ENCODE measurements around the gene CD300LF.

- no peak for TF ChIP-seq EZH2 (IDR thresholded peaks at IDR 0.05; ENCODE audit: borderline replicate concordance, low read length)
- no peak for TF ChIP-seq CTCF (IDR thresholded peaks at IDR 0.05; ENCODE audit: low read length)
Observed at GRCh38 chr17:74687886-74688285, 24.8 kb downstream of the CD300LF start.

Measured in OCI-LY1 (cell line).